Measurements from ENCODE around the gene UBXN6.

UBXN6 gene

DNA sequence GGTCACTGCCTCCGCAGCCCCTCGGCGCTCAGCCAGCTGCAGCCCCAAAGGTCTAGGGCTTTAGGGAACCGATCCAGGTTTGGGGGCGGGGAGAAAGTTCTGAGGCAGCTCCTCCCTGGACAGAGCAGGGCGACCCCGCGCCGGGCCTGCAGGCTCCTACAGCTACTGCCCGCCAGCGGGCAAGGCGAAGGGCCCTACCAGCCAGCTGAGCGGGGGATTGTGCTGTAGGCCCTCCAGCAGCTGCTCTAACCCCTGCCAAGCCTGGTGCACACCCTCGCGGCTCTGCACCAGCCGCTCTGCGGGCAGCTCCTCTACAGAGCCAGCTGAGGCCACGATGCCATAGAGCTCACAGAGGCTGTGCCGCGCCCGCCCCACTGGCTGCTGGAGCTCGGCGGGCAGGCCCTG lies 46.7 kb upstream of the UBXN6 start:
- no peak for DNase-seq
- H3K36me3 ChIP-seq (replicated peaks): peaks cover 36% of the 10 kb centered on the region
- in situ Hi-C loops (cut with HindIII; ENCODE audit: low pct_ligation_motif_present, low sequenced_read_pairs): no loop called here
- TF ChIP-seq, protein P1, sequence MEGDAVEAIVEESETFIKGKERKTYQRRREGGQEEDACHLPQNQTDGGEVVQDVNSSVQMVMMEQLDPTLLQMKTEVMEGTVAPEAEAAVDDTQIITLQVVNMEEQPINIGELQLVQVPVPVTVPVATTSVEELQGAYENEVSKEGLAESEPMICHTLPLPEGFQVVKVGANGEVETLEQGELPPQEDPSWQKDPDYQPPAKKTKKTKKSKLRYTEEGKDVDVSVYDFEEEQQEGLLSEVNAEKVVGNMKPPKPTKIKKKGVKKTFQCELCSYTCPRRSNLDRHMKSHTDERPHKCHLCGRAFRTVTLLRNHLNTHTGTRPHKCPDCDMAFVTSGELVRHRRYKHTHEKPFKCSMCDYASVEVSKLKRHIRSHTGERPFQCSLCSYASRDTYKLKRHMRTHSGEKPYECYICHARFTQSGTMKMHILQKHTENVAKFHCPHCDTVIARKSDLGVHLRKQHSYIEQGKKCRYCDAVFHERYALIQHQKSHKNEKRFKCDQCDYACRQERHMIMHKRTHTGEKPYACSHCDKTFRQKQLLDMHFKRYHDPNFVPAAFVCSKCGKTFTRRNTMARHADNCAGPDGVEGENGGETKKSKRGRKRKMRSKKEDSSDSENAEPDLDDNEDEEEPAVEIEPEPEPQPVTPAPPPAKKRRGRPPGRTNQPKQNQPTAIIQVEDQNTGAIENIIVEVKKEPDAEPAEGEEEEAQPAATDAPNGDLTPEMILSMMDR (IDR thresholded peaks at IDR 0.05; ENCODE audit: low read depth, low read length, missing control alignments): no peak
- no peak overlapping the region for H3K4me3 ChIP-seq (ENCODE audit: low read depth, low read length)
- H3K27ac ChIP-seq: no peak overlapping the region
- H3K27me3 ChIP-seq (replicated peaks): no peaks in the 10 kb centered on the region

DNA sequence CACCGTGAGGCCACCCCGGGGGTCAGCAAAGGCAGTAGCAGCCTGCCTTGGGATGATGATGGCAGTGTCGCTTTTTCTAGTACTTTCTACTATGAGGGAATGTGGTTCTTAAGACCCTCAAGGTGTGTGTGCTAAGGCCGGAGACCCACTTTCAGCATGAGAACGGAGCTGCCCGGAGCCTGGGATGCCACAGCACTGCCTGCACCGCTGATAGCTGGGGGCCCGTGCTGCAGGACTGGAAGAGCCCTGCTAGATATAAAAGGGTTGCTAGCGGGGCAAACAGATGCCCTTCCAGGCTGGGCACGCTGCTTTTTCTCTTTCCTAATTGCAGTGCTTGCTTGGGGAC lies 46.2 kb upstream of the UBXN6 start:
- DNase-seq: no peak
- peaks cover 39% of the 10 kb centered on the region for H3K36me3 ChIP-seq (replicated peaks)
- TF ChIP-seq, protein P1 (IDR thresholded peaks at IDR 0.05; ENCODE audit: low read depth, low read length, missing control alignments): no peak
- no peak overlapping the region for H3K4me3 ChIP-seq (ENCODE audit: low read depth, low read length)
- in situ Hi-C loops (cut with HindIII; ENCODE audit: low pct_ligation_motif_present, low sequenced_read_pairs): no loop called here
- no peak overlapping the region for H3K27ac ChIP-seq
- no peaks in the 10 kb centered on the region for H3K27me3 ChIP-seq (replicated peaks)

DNA sequence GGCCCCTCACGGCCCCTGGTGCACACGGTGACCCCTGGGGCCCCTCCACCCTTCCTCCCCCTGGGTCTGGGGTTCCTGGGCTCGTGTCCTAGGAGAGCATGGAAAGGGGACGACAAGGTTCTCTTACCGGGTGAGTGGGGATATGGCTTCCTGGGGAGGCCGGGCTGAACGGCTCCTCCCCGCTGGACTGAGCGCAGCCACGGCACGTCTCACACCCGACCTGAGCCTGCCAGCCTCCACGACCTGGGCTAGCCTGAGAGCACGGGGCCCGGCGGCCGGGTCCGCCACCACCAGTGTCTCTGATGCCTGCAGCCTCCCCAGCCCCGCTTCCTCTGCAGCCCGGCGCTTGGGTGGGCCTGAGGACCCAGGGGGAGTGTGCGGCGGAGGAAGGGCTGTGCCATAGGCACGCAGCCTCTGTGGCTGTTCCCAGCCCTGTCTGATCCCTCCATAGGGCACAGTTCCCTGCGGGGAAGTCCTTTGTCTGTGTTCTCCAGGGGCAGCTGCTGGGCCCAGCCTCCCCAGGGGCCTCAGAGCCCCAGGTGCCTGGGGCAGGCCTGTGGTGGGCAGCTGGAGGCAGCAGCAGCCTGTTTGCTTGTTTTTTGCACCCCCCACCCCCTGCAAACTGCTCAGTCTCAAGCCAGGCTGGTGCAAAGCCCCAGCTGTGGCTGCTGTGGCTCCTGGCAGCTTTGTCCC lies 45.7 kb upstream of the UBXN6 start:
- H3K36me3 ChIP-seq (replicated peaks): peaks cover 44% of the 10 kb centered on the region
- no peak for DNase-seq
- TF ChIP-seq, protein P1 (IDR thresholded peaks at IDR 0.05; ENCODE audit: low read depth, low read length, missing control alignments): no peak

DNA sequence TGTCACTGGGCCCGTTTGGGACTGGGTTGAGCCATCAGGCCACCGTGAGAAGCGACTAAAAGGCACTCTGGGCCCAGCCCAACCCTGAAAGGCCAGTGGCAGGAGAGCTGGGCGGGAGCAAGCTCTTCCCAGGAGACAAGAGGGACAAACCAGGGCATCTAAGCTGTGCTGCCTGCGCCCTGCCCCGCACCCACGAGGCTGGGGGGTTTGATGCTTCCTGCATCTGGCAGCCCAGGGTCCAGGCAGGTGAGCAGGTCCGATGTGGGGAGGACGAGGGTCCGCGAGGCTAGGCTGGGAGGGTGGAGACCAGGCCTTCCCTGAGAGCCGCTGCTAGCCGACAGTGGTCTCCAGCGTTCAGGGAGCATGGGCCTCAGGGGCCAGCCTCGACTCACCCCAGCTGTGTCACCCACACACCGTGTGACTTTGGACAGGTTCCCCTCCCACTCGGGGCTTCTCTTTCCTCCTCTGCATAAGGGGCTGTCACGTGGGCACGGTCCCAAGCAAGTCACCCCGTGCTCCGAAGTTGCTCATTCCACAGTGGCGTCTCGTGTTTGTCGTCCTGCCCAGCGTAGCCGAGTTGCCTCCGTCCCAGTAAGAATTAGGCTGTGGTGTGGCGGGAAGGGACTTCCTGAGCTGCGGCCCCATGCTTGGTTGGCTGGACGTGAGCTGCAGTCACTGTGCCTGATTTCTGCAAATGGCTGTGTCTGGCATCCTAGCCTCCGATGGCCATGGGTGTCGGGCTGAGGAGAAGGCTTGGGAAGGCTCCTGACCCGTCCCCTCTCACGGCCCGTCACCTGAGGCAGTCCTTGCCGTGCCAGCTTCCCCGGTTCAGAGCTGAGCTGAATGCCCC lies 44.9 kb upstream of the UBXN6 start:
- H3K4me3 ChIP-seq (ENCODE audit: low read depth, low read length): no peak overlapping the region
- no peaks in the 10 kb centered on the region for H3K27me3 ChIP-seq (replicated peaks)
- H3K36me3 ChIP-seq (replicated peaks): peaks cover 51% of the 10 kb centered on the region
- in situ Hi-C loops (cut with HindIII; ENCODE audit: low pct_ligation_motif_present, low sequenced_read_pairs): no loop called here
- DNase-seq: no peak
- TF ChIP-seq, protein P1 (IDR thresholded peaks at IDR 0.05; ENCODE audit: low read depth, low read length, missing control alignments): no peak
- H3K27ac ChIP-seq: no peak overlapping the region

More for the DNA sequence above, 45.7 kb upstream of the UBXN6 start:
- Histone ChIP-seq H3K27ac (no peak overlapping the region), H3K4me3 (ENCODE audit: low read depth, low read length) (no peak overlapping the region), H3K27me3 (replicated peaks) (no peaks in the 10 kb centered on the region)
- in situ Hi-C loops (cut with HindIII; ENCODE audit: low pct_ligation_motif_present, low sequenced_read_pairs): no loop called here

DNA sequence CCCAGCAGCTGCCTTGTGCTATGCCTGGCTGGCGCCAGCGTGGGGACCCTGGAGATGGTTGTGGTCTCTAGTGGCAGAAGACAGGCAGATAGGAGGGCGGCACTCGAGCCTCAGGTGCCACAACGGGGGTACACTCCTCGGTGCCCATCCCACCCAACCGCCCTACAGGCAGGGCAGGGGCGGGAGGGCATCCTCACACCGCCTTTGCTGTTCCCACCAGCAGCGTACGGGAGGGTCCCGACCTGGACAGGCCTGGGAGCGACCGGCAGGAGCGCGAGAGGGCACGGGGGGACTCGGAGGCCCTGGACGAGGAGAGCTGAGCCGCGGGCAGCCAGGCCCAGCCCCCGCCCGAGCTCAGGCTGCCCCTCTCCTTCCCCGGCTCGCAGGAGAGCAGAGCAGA lies 44.1 kb upstream of the UBXN6 start:
- no peak overlapping the region for H3K27ac ChIP-seq
- H3K27me3 ChIP-seq (replicated peaks): no peaks in the 10 kb centered on the region
- in situ Hi-C loops (cut with HindIII; ENCODE audit: low pct_ligation_motif_present, low sequenced_read_pairs): no loop called here
- TF ChIP-seq, protein P1 (IDR thresholded peaks at IDR 0.05; ENCODE audit: low read depth, low read length, missing control alignments): no peak
- peaks cover 56% of the 10 kb centered on the region for H3K36me3 ChIP-seq (replicated peaks)
- DNase-seq: no peak
- no peak overlapping the region for H3K4me3 ChIP-seq (ENCODE audit: low read depth, low read length)
